ENCODE data around the gene RGS7.

GRCh38 chr1:240843798-240844197 is 513.2 kb downstream of the RGS7 start:
- TF ChIP-seq POLR2A (IDR thresholded peaks at IDR 0.05) (no peak), CTCF (IDR thresholded peaks at IDR 0.05) (no peak)

Data from gastroesophageal sphincter (tissue), 3 donors.